HFFc6 (cell line): ENCODE results near the gene NCKAP5. TPM values are rescaled to one million over a fixed set of nuclear protein-coding genes. Genes with fewer than 3 reads are reported as not detected.
A peak's percentile ranks its signal among the peaks of the same experiment; 100 is the strongest.

ENCODE experiments used
- DNase-seq: peaks from one replicate; pipeline ENCODE4 v3.0.0-alpha.2; 2018
- H3K27ac Mint-ChIP-seq: 2 replicates; pipeline ENCODE4 v1.8.0; 2020; ENCODE audit warnings: mild to moderate bottlenecking, mixed read lengths
- H3K27me3 Mint-ChIP-seq: 2 replicates; pipeline ENCODE4 v1.8.0; 2021; ENCODE audit warnings: mild to moderate bottlenecking, moderate library complexity, mixed read lengths; ENCODE audit not compliant: insufficient read depth
- H3K36me3 Mint-ChIP-seq: 2 replicates; pipeline ENCODE4 v1.8.0; 2021; ENCODE audit warnings: low read depth, mixed read lengths
- H3K4me1 Mint-ChIP-seq: 2 replicates; pipeline ENCODE4 v1.8.0; 2020; ENCODE audit warnings: low read depth, mixed read lengths
- H3K4me3 Mint-ChIP-seq: 2 replicates; pipeline ENCODE4 v1.8.0; 2020; ENCODE audit warnings: mild to moderate bottlenecking, moderate library complexity, mixed read lengths
- H3K9me3 Mint-ChIP-seq: 2 replicates; pipeline ENCODE4 v1.8.0; 2020; ENCODE audit warnings: mild to moderate bottlenecking, mixed read lengths
- total RNA-seq, 6 experiments: library from RNA; stranded (reverse); fragmentation: NEBNext Ultra II Directional; extraction: Animal tissue kit (Norgen Biotek cat#: 25700); gene quantifications; 2 replicates in 1 of 6; 3 replicates in 5 of 6; pipeline ENCODE4 v1.2.3, GENCODE V29; 2021
- TF ChIP-seq, protein P1 (sequence below): fragments of 200-600 bp; sonication (generic); IDR thresholded peaks from 2 replicates; pipeline ENCODE4 v1.5.0; 2021; ENCODE audit warnings: antibody characterized with exemption, mild to moderate bottlenecking

The NCKAP5 gene
- total RNA-seq, 6 experiments from 2014 or later, result 0.31 to 4.0 (median 3.1) TPM

DNA sequence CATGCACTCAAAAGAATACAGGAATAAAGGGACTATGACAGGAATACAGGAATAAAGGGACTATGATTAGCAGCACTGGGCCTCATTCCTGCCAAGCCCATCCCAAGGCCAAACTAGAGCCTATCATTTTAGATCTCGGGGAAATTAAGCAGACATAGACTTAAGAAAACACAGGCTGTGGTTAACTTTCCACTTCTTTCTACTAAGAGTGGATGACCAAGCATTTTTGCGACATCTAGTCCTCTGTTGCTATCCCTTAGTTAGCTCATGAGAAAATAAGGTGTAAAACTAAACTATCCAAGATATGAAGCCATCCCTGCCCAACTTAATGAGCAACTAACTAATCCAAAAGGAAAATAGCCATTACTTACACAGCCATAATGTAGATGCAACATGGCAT, 904.2 kb downstream of the NCKAP5 start:
- H3K4me1 Mint-ChIP-seq, result peaks cover 36% of the 10 kb centered on the region
- H3K36me3 Mint-ChIP-seq, result no peaks in the 10 kb centered on the region; the same call in 1 of the 2 replicates
- no peak overlapping the region; the same call in 1 of the 2 replicates for H3K27ac Mint-ChIP-seq
- H3K9me3 Mint-ChIP-seq, result no peaks in the 10 kb centered on the region
- peak; percentile 21 for DNase-seq
- TF ChIP-seq, protein P1, sequence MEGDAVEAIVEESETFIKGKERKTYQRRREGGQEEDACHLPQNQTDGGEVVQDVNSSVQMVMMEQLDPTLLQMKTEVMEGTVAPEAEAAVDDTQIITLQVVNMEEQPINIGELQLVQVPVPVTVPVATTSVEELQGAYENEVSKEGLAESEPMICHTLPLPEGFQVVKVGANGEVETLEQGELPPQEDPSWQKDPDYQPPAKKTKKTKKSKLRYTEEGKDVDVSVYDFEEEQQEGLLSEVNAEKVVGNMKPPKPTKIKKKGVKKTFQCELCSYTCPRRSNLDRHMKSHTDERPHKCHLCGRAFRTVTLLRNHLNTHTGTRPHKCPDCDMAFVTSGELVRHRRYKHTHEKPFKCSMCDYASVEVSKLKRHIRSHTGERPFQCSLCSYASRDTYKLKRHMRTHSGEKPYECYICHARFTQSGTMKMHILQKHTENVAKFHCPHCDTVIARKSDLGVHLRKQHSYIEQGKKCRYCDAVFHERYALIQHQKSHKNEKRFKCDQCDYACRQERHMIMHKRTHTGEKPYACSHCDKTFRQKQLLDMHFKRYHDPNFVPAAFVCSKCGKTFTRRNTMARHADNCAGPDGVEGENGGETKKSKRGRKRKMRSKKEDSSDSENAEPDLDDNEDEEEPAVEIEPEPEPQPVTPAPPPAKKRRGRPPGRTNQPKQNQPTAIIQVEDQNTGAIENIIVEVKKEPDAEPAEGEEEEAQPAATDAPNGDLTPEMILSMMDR, result no peak
- no peak overlapping the region for H3K4me3 Mint-ChIP-seq
- peaks cover 7% of the 10 kb centered on the region; the same call in 1 of the 2 replicates for H3K27me3 Mint-ChIP-seq

DNA sequence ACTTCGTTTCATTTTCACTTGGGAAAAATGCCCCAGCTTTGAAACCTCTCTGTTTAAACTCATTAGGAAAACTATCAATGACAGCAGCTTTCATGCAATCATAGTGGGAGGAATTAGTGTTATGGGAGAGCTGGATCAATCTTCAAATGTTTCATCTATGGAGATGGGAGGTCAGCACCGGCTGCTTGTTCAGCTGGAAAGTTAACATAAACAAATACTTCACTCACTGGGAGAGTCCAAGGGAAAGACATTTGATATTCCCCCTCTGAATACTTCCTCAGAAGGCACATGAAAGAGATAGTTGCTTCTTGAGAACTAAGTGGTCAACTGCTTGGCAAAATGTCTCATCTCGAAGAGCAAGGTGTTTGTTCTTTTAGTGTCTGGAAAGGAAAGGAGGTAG, 905.5 kb downstream of the NCKAP5 start:
- H3K27me3 Mint-ChIP-seq, result peaks cover 2% of the 10 kb centered on the region; the same call in 1 of the 2 replicates
- TF ChIP-seq, protein P1, result no peak
- H3K36me3 Mint-ChIP-seq, result no peaks in the 10 kb centered on the region; the same call in 1 of the 2 replicates
- H3K4me3 Mint-ChIP-seq, result no peak overlapping the region; the same call in 1 of the 2 replicates
- H3K4me1 Mint-ChIP-seq, result peaks cover 27% of the 10 kb centered on the region
- no peaks in the 10 kb centered on the region for H3K9me3 Mint-ChIP-seq
- no peak for DNase-seq
- H3K27ac Mint-ChIP-seq, result no peak overlapping the region

DNA sequence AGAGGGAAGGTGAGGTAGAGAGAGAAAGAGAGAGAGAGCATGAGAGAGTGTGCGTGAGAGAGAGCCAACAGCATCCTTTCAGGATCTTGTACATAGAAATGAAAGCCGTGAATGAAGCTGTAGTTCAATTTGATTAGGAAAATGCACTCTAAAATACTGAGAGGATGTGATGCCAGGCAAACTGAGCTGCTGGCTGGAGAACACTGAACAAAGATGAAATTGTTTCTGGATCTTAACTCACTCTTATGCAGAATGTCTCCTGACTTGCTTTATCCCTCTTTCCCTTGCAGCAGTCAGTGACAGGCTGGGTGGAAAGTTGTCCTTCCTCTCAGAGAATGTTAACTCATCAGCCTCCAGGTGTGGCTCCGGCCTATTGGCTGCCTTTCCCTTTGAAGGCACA, 908.9 kb downstream of the NCKAP5 start:
- Mint-ChIP-seq H3K9me3 (no peaks in the 10 kb centered on the region), H3K36me3 (no peaks in the 10 kb centered on the region; the same call in 1 of the 2 replicates), H3K4me3 (no peak overlapping the region), H3K4me1 (peaks cover 33% of the 10 kb centered on the region), H3K27ac (no peak overlapping the region), H3K27me3 (peaks cover 1% of the 10 kb centered on the region; the same call in 1 of the 2 replicates)
- TF ChIP-seq, protein P1, result no peak
- DNase-seq, result no peak

DNA sequence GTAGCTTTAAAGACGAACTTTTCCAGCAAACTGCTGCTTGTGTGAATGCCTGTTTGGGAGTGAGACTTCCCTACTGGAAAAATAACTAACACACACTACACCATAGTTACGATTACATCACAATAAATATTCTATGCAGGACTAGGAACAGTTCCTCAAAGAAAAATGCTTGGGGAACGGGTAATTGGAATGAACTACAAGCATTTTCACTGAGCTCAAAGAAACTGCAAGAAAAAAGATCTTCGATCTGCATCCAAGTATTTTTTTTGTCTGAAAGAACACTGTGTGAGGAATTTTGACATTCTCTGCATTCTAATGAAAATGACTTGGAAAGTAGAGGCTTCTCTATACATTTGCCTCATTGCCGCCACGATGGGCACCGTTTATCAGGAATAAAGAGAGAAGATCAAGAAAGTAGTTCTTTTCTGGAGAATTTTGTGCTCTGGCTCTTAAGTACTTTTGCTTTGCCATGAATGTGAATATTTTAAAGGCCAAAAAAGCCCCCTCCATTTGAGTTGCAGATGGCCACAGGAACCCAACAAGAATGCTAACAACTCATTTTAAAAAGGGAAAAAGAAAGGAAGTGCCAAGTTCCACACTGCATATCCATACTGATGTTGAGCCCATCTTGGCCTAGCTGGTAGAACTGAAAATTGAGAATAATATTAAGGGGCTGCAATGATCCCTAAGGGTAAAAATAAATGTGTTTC, 911.8 kb downstream of the NCKAP5 start:
- Mint-ChIP-seq H3K27ac (no peak overlapping the region; the same call in 1 of the 2 replicates), H3K4me3 (peak overlapping the region; percentile 58), H3K27me3 (peaks cover 4% of the 10 kb centered on the region; the same call in 1 of the 2 replicates), H3K4me1 (peaks cover 17% of the 10 kb centered on the region), H3K9me3 (no peaks in the 10 kb centered on the region), H3K36me3 (no peaks in the 10 kb centered on the region; the same call in 1 of the 2 replicates)
- DNase-seq, result peak; percentile 16
- TF ChIP-seq, protein P1, result no peak

DNA sequence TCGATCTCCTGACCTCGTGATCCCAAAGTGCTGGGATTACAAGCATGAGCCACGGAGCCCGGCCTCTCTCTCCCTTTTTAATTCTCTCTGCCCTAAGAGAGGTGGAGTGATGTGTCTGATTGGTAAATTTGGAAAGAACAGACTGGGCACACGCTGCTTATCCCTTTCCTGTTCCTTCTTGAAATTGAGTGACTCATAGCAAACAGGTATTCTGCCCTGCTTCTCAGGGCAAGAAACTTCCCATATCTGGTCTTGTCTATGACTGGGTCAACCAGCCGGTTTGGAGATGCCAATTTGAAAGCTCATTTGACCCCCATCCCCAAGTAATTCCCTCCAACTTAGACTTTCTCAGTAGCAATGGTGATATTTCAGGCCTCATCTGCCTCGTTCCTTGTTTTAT, 913.3 kb downstream of the NCKAP5 start:
- TF ChIP-seq, protein P1, result no peak
- Mint-ChIP-seq H3K36me3 (no peaks in the 10 kb centered on the region), H3K27me3 (peaks cover 3% of the 10 kb centered on the region; the same call in 1 of the 2 replicates), H3K4me3 (no peak overlapping the region), H3K9me3 (no peaks in the 10 kb centered on the region), H3K4me1 (peaks cover 25% of the 10 kb centered on the region), H3K27ac (no peak overlapping the region)
- no peak for DNase-seq
